ENCODE results near the gene TBC1D8.

Gene TBC1D8

DNA sequence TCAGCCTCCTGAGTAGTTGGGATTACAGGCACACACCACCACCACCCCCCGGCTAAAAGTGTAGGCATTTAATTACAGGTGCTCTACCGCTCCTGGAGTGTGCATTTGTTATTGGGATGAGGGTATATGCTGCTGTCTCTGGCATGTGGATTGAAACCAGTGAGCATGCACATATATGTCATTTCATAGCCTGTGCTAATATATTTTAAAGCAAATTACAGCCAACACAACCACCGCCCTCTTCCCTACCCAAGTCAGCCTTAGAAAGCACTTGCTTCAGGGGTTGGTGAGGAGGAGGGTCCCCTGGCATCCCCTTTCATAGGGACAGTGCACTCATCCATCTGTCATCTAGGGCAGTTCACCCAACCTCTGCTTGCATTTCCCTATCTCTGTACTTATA is 10.5 kb upstream of the TBC1D8 start:
- no peak for DNase-seq

DNA sequence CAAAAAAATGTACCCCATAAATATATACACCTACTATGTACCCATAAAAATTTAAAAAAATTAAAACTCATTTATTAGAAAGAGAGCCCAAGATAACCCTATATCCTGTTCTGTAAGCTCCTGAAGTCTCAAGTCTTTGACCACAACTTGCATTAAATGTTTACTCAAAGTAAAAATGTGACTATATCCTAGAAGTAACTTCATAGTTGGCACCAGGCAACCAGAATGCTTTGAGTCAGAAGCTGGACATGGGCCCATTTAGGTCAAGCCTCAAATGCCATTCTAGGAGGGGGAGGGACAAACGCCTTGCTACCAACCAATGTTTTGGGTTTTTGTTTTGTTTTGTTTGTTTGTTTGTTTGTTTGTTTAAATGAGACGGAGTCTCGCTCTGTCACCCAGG is 9.3 kb upstream of the TBC1D8 start:
- DNase-seq: no peak

DNA sequence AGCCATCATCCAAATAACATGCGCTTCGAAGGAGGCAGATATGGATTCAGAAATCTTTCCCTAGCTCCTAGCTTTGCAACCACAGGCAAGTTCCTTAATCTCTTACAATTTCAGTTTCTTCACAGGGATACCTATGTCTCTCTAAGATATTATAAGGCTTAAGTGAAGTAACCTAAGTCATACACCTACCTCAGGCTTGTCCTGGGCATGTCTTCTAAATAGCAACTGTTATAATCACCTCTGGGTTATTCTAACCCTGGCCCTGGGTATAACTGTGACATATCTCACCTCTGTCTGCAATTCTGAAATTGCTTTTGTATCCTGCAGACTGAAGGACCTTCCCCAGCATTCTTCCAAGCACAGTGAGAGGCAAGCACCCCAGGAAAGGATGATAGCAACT is 8.3 kb upstream of the TBC1D8 start:
- no peak for DNase-seq

DNA sequence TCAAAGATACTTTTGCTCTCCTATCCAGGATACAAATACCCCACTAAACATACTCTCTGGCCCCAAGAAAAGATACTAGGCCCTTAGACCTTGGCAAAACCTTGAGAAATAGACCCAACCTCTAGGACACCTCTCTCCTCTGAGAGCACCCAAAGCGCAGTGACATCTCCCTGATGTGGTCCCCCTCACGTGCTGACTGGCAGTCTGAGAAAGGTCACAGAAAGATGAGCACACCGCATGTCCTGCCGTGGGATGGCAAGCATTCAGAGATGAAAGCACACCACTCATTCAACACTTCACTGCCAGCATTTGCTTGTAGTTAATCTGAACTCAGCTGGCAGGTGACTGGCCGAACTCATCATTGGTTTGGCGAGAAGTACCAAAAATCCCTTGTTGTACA is 6.1 kb upstream of the TBC1D8 start:
- no peak for DNase-seq

DNA sequence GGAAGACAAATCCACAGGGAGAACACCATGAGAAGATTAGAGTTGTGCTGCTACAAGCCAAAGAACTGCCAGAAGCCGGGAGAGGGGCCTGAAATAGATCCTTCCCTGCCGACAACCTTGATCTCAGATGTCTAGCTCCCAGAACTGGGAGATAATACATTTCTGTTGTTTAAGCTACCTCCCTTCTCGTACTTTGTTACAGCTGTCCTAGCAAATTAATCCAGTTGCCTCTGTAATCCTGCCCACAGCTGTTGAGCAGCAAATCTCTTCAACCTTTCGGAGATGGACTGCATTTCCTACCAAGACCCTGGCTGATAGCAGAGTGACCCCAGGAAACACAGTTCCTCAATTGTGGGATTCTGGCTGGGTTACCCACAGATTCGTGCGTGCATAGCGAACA is 2.6 kb upstream of the TBC1D8 start:
- no peak for DNase-seq

DNA sequence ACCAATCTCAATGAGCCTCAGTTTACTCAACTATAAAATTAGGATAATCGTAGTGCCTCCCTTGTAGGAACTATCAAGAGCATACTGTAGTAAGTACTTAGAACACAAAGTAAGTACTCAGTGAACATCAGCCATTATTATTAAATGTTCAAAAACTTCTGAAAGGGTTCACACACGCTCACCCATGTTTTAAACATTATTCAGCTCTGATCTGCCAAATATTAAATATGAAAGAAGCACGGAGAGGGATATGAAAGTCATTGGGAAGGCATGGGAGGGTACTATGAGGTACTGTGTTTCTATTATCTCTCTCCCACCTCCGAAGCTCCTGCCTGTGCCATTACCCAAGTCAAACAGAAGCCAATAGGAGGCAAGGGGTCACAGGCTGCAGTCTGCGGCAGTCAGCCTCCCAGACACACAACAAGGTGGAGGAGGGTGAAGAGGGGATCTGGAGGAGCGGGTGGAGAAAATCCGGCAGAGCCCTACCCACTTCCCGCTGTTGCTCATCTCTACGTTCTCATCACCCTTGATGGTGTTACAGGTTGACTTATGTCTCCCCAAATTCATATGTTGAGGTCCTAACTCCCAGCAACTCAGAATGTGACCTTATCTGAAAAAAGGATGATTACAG is 2.0 kb upstream of the TBC1D8 start:
- no peak for DNase-seq

DNA sequence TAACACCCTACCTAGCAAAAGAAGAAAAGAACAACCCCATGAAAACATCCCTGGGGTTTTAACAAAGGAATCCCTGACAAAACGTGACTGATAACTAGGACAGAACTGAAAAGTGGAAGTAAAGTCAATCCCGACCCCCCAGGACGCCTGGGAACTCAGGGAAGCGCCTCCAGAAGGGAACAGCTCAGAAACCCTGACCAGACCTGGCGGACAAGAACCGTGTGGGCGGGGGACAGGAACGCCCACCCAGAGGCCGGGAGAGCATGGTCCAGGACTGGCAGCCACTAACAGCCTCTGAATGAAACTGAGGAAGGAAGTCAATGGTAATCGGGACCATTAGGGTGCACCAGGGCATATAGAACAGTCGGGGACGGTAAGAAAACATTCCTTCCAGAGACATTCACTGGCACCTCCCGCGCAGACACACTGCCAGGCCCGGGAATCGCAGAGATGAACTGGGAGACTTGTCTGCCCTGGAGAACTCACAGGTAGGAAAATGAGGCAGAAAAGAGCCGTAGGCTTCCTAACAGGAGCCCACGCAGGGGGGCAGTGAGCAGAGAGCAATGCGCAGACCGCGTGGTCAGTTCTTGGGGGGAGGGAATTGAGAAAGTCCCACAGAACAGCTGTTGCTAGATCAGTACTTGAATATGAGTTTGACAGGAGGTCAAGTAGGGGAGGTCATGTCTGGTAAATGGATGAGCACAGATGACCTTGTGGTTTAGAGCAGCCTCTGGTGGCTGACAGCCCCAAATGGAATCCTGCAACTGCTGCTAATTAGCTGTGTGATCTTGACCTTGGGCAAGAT is 1.3 kb upstream of the TBC1D8 start:
- peak in 1 of 2 experiments; percentile 1 for DNase-seq

DNA sequence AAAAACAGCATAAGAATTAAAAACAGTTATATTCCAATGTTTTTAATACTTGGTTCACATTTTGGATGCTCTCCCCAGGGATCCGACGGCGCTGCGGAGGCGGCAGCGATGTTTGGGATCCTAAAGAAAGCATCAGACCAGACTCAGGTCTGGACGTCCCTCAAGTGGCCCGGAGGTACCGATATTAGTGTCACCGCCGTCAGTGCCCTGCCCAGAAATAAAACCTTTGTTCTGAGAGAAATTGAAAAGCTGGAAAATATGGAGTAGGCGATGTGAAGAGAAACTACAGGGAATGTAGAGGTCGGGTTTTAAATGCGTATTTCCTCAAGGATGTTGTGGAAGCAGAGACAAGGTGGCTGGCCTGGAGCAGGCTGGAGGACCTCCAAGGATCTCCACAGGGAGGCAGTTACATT is 683 bp upstream of the TBC1D8 start:
- no peak for DNase-seq

DNA sequence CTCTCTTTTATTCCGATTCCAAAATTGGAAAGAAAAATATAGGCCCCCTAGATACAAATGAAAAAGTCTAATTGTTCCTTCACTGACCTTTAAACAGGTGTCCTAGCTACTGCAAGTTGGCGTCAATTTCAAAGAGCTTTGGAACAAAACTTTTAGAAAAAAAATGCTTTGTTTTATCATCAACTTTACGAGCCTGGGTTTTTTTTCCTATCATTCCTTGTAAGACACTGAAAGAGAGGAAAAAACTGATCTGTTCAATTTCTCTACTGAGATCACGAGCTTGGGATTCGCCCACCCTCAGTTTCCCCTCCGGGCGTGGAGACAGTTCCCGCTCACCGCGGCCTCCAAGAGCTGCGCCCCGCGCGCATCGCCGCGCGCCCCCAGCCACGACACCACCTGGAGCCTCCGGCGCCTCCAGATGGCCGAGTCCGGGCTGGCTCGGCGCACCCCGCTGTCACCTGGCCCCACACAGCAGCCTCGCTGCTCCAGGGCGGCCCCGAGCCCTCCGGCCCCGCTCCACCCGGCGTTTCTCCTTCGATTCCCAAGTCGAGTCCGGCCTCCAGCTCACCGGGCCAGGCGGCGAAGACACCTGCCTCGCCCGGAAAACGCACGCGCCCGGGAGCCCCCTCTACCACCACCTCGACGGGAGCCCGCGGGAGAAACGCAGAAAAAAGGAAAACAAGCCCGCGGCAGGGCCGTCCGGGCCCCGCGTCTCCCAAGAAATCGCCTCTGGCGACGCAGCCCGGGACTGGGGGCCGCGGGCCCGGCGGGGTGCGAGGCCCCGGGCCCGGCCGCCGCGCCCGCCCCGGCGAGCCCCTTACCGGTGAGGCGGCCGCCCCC is 656 bp downstream of the TBC1D8 start:
- DNase-seq: no peak

DNA sequence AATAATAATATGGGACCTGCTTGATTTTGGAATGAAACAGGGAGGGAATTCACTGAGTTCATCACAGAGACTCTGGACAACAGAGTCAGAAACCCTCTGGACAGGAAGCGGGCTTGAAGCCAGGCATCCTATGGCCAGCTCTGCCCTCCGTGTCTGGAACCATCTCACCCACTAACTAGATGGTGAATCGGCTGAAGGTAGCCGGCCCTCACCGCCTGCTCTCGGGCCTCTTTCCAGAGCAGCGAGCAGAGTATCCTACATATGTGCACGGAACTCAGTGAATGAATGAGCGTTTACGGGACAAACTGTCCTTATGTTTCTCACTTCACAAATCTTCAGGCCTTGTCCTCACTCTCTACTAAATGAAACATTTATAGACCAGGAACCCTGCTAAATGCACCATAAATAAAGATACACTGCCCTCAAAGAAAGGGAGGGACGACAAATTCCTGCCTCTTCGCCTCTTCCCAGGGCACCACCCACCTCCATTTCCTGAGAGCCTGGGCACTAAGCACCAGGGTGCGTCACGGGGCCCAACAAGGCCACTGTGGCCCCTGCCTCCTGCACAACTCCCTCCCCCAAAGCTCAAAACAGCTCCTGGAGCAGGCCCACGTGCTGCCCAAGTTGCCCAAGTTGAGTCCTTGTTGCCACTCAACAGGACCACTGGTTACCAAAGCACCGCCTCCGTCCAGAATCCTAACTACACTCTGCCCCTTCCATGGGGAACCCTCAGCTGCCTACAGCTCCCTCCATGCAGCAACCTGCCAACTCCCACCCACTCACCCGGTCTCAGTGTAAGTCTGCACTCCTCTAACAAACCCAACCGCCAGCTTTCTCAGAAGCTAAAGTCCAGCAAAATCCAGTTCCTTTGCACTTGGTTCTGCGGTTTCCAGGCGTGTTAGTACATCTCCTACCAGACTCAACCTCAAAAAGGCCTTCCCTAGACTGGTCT is 1.7 kb downstream of the TBC1D8 start:
- DNase-seq: no peak

DNA sequence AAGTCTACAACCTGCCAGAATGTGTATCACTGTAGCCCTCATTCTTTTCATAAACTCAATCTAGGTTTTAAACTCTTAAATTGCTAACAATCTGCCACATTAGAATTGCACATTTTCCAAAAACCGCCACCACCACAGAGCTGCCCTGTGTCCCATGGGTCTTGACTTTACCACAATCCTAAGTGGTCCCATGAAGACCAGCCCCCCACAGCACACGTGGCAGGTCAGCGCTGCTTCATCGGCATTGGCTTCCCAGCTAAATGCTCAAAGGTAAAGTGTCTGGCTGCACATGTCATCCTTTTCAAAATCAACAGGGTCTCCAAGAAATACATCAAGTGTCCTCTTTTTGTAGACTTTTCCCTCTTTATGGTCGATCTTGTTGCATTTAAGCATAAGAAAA is 2.4 kb downstream of the TBC1D8 start:
- DNase-seq: no peak

DNA sequence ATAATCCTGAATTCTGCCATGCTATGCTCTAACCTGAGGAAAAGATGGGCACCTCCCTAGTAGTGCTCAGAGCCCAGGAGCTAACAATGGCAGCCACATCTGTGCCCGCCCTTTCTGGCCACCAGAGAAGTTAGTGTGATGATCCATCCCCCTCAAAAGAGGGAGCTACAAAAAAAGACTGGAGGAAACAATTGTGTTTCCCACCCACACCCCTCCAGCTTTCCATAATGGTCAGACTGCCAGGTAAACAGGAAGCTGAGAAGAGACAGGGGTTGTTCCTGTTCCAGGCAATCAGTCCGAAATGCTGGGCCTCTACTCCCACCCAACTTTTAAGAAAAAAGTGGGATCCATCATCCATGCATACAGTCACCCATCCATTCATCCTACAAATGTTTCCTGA is 3.2 kb downstream of the TBC1D8 start:
- DNase-seq: no peak

DNA sequence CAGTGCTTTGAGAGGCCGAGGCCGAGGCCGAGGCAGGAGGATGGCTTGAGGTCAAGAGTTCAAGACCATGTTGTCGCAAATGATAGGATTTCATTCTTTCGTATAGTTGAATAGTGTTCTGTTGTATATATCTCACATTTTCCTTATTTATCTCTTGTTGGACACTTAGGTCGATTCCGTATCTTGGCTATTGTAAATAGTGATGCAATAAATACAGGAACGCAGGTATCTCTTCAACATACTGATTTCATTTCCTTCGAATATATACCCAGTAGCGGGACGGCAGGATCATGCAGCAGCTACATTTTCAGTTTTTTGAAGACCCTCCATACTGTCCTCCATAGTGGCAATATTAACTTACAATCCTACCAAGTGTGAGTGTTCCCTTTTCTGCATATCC is 4.1 kb downstream of the TBC1D8 start:
- DNase-seq: no peak

DNA sequence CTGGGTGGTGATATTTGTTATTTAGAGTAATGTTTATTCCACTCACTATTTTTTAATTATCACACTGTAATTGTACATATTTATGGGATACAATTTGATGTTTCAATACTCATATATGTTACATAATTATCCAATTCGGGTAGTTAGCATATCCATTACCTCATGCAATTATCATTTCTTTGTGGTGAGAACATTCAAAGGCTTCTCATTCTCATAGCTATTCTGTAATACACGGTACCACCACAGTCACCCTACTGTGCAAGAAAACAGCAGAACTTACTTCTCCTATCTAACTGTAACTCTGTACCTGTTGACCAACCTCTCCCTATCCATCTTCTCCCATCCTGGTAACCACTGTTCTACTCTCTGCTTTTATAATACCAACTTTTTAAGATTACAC is 4.6 kb downstream of the TBC1D8 start:
- no peak for DNase-seq

DNA sequence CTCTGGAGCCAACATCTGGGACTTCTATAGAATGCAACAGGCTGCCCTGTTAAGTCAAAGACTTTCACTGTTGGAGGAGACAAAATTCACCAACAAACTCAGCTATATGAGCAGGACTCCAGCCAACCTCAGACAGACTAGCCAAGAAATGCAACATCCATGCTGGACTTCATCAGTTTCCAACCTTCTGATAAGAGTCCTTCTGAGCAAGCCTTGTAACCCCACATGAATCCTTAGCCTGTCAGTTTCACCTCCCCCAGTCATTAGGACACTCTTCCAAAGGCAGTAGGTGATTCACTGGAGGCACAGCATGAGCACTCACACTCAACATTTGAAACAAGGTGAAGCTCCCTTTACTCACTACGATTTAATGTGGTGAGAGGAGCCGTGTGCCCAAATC is 5.8 kb downstream of the TBC1D8 start:
- no peak for DNase-seq

DNA sequence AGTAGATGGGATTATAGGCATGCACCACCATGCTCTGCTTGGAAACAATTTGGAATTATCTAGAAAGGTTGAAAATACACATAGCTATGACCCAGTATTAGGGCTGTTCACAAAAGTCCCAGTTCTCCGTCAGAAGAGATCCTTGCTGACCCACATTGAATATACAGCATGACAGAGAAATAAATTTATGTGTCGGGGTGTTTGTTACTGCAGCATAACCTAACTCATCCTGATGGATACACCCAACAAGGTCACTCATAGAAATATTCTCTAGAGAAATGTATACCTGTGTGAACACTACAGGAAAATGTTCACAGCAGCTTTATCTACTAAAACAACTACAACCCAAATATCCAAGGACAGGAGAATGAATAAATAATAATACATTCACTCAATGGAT is 9.0 kb downstream of the TBC1D8 start:
- no peak for DNase-seq

DNA sequence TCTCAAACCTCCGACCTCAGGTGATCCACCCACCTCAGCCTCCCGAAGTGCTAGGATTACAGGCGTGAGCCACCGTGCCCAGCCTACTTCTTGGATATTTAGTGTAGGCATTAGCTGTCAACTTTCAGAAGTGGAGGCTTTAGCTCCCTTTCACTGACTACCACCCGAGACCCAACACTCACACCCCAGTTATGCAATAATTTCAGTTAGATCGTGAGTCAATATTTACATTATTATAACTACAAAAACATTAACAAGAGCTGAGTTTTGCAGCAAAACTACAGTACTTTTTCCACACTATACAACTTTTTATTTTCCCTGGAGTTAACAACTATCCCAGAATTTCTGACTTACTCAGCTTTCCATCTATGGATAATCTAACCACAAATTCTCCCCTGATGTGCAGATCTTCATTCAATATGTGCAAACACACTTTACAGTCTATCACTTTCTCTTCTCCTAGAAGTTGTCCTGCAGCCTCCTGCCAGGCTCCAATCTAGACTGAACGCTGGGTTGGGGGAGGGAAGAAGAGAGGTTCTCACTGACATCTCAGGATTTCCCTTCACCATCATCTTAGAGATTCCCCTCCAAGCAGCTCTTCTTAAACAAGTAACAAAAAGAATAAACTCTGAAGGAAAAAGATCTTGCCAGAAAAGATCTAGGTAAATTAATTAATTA is 10.1 kb downstream of the TBC1D8 start:
- no peak for DNase-seq

DNA sequence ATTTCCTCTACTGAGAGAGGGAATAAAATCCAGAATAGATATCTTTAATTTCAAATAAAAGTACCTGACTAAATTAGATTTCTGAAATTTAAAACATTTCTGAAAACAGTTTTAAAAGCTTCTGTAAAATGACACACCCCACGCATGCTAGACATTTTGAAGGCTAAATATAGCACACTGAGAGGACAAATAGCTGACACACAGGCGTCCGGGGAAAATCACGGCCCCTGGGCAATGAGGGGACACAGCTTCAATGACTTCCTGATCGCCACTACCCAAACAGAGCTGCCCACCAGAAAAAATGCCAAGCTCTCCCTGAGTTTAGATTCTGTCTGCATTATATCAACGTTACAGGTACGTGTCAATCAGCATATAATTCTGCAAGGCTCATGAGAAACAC is 10.9 kb downstream of the TBC1D8 start:
- no peak for DNase-seq

DNA sequence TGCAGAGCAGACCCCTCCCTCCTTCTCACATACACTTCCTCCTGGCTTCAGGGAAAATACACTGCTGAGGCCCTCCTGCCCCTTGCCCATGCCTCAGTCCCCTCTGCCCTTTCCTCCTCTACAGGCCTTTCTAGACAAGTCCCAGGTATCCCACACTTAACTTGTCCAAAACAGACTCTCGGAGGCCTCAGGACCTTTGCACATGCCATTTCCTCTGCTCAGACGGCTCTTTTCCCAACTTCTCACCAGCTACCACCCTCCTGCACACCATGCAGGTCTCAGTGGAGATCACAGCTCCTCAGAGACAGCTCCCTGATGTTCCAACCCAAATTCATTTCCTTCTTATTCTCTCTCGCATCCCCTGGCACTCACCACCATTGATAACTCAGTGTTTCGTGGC is 11.7 kb downstream of the TBC1D8 start:
- no peak for DNase-seq

DNA sequence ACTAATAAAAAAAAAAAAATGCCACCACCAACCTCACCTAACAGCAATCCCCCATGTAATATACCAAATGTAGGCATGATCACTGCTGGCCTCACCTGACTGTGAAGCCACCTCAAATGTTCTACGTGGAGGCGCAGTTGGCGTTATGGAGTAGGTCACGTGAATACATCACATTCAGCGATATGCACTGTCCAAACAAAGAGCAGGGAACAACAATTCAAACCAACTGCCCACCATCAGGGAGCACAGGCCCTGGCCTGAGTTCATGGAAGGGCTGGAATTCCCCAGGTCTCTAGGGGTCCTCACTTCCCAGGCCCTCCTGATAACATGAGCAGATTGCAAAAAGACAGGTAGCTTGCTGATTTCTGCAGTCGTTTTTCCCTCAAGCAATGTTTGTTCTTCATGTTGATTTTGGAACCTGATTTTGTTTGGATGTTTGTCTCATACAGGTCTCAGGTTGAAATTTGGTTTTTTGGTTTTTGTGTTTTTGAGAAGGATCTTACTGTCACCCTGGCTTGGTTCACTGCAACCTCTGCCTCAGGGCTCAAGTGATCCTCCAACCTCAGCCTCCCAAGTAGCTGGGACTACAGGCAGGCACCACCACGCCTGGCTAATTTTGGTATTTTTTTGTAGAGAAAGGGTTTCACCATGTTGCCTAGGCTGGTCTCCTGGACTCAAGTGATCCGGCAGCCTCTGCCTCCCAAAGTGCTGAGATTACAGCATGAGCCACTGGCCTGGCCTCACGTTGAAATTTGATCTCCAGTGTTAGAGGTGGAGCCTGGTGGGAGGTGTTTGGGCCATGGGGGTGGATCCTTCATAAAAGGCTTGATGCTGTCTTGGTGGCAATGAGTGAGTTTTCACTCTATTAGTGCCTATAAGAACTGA is 15.5 kb downstream of the TBC1D8 start:
- DNase-seq: no peak

DNA sequence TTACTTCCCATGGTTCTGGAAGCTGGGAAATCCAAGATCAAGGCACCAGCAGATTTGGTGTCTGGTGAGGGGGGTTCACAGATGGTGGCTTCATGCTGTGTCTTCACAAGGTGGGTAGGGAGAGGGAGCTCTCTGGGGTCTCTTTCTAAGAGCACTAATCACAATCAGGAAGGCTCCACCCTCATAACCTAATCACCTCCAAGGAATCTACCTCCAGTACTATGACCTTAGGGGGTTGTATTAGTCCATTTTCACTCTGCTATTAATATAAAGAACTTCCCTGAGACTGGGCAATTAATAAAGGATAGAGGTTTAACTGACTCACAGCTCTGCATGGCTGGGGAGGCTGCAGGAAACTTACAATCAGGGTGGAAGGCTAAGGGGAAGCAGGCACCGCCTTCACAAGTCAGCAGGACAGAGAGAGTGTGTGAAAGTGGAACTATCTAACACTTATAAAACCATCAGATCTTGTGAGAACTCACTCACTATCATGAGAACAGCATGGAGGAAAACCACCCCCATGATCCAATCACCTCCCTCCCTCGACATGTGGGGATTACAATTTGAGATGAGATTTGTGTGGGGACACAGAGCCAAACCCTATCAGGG is 17.6 kb downstream of the TBC1D8 start:
- no peak for DNase-seq

Measured in NCI-H187 (cell line).